ENCODE data around the gene ABHD17A.
"Not testable (repeated sequence)": the region's sequence is repeated elsewhere in the genome, so short reads cannot be mapped to it uniquely, and the experiment has no call there.

Gene ABHD17A

GRCh38 chr19:1882089-1882785 lies 3.1 kb downstream of the ABHD17A start:
- peak in 2 of 3 donors; percentile 57 to 66 for DNase-seq (ENCODE audit: low read depth in 3 of 3, low spot score in 1 of 3)

DNA sequence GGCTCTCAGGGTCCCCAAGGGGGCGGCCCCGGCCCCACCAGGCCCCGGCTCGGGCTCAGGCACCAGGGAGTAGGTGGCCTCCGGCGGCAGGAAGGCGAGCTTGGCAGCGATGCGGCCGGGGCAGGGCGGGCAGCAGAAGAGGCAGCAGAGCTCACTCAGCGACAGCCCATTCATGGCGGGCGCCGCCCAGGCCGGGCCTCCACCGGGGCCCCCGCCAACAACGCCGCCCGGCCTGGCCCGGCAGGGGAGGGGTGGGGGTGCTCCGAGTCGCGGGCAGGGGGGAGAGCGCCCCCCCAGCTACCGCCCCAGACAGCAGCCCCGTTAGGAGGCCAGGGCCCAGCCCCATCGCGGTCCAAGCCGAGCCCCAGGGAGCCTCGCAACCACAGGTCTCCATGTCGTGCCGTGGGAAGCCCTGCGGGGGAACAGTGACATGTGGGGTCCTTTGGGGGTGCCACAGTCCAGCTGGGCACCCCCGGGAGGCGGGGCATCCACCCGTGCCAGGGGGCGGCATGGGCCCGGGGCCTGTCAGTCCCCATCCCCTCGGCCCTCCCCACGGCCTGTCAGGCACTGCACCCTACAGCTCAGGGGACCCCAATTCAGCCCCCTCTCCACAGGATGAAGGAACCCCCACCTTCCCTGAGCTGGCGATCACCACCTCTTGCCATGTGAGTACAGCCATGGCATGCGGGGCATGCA lies 3.8 kb downstream of the ABHD17A start:
- DNase-seq (ENCODE audit: low read depth in 3 of 3, low spot score in 1 of 3): not testable (repeated sequence)

GRCh38 chr19:1880611-1881392 lies 4.5 kb downstream of the ABHD17A start:
- DNase-seq (ENCODE audit: low read depth in 3 of 3, low spot score in 1 of 3): no peak

DNA sequence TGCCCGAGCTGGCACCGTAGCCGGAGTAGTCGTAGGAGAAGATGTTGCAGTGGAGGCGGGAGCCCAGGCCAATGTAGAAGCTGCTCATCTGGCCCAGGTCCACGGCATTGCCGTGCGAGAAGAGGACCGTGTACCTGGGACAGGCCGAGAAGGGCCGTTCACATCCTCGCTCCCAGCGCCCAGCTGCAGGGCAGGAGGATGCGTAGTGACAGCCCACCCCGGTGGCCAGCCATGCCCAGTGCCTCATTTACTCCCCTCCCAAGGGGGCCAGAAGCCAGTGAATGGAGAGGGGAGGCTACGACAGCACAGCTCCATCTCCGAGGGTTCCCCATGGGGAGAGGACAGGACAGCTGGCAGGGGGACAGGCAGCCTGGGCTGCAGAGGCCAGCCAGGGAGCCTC lies 5.3 kb downstream of the ABHD17A start:
- not testable (repeated sequence) for DNase-seq (ENCODE audit: low read depth in 3 of 3, low spot score in 1 of 3)

GRCh38 chr19:1878583-1878982 lies 6.7 kb downstream of the ABHD17A start:
- not testable (repeated sequence) for DNase-seq (ENCODE audit: low read depth in 3 of 3, low spot score in 1 of 3)

DNA sequence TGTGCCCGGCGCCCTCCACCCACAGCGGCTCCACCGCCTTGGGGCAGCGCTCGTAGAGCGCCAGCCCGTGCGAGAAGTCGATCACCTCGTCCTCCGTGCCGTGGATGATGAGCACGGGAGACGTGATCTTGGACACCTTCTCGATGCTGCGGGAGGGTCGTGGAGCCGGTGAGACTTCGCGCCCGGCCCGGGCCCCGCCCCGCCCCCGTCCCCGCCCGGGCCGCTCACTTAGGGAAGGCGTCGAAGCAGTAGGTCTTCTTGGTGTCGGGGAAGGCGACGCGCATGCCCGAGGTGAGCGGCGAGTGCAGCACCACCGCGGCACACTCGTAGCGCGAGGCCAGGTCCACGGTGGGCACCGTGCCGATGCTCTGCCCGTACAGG lies 8.0 kb downstream of the ABHD17A start:
- not testable (repeated sequence) for DNase-seq (ENCODE audit: low read depth in 3 of 3, low spot score in 1 of 3)

GRCh38 chr19:1876496-1877279 lies 8.6 kb downstream of the ABHD17A start:
- not testable (repeated sequence) for DNase-seq (ENCODE audit: low read depth in 3 of 3, low spot score in 1 of 3)

GRCh38 chr19:1875646-1876495 lies 9.4 kb downstream of the ABHD17A start:
- peak; percentile 65 to 80 (median 73) for DNase-seq (ENCODE audit: low read depth in 3 of 3, low spot score in 1 of 3)

GRCh38 chr19:1875265-1875645 lies 10.0 kb downstream of the ABHD17A start:
- not testable (repeated sequence) for DNase-seq (ENCODE audit: low read depth in 3 of 3, low spot score in 1 of 3)

GRCh38 chr19:1874554-1875185 lies 10.6 kb downstream of the ABHD17A start:
- DNase-seq (ENCODE audit: low read depth in 3 of 3, low spot score in 1 of 3): no peak

GRCh38 chr19:1873524-1874473 lies 11.5 kb downstream of the ABHD17A start:
- no peak for DNase-seq (ENCODE audit: low read depth in 3 of 3, low spot score in 1 of 3)

- DNase-seq (ENCODE audit: low read depth in 3 of 3, low spot score in 1 of 3): no peak
Measured at GRCh38 chr19:1872807-1873523, 12.3 kb downstream of the ABHD17A start.

DNA sequence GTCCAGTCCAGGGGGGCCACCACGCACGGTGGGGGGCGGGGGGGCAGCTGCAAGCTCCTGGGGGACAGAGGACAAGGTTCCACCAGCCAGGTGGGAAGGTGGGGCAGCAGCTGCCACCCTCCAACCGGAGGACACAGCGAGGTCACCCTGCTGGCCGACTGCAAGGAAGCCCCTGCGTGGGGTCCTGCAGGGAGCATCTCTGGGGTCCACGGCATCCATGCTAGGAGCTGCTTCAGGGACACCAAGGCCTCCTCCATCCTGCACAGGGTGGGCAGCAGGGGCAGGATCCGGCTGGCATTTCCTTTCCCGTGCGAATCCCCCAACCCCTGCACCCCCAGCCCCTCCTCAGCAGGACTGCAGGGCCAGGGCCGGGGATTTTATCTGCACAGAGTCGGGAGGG lies 13.7 kb downstream of the ABHD17A start:
- no peak for DNase-seq (ENCODE audit: low read depth in 3 of 3, low spot score in 1 of 3)

DNA sequence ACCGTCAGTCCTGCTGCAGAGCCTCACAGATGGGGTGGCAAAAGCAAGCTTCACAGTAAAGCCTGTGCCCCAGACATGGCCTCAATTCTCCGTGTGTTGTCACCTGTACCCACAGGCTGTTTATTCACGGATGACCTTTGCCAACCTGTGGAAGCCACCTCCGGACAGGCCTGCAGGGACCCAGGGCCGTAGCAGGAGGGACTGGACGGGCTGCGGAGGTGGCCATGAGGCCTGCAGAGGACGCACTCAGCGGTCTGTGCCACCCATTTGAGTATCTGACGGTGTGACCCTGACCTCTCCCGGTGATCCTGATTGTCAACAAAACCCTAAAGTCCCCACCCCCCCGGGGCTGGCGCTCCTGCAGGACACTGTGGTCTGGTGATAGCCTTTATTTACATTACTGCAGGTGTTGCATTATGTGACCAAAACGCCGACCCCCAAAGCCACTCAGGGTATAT lies 14.1 kb downstream of the ABHD17A start:
- DNase-seq (ENCODE audit: low read depth in 3 of 3, low spot score in 1 of 3): no peak

- no peak for DNase-seq (ENCODE audit: low read depth in 3 of 3, low spot score in 1 of 3)
Measured at GRCh38 chr19:1868971-1869370, 16.3 kb downstream of the ABHD17A start.

GRCh38 chr19:1867349-1867724 lies 18.0 kb downstream of the ABHD17A start:
- no peak for DNase-seq (ENCODE audit: low read depth in 3 of 3, low spot score in 1 of 3)

GRCh38 chr19:1866693-1867348 lies 18.5 kb downstream of the ABHD17A start:
- DNase-seq (ENCODE audit: low read depth in 3 of 3, low spot score in 1 of 3): no peak

Measured in stimulated activated CD4-positive, alpha-beta T cell treated with anti-CD3 and anti-CD28 coated beads, TNF-alpha, amount 100 ng/mL, for 1 hour (primary cell).